Ramos (cell line): ENCODE results near the gene RILPL2.
"Not testable (repeated sequence)": the region's sequence is repeated elsewhere in the genome, so short reads cannot be mapped to it uniquely, and the experiment has no call there.

ENCODE experiments used
- in situ Hi-C: fragments of 300-500 bp; cut with MboI; formaldehyde crosslinking; loops from one replicate; pipeline ENCODE4 v1.14.3; 2022; ENCODE audit warnings: low sequenced_read_pairs; ENCODE audit not compliant: unreplicated experiment

RILPL2 gene

GRCh38 chr12:123452276-123452550 lies 15.7 kb upstream of the RILPL2 start:
- in situ Hi-C loops: not testable (repeated sequence)

DNA sequence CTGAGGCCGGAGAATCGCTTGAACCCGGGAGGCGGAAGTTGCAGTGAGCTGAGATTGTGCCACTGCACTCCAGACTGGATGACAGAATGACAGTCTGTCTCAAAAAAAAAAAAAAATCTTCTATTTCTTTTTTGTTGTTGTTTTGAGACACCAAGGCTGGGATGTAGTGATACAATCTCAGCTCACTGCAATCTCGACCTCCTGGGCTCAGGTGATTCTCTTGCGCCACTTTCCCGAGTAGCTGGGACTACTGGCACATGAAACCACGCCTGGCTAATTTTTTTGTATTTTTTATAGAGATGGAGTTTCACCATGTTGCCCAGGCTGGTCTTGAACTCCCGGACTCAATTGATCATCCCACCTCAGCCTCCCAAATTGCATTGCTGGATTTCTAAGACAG lies 14.2 kb upstream of the RILPL2 start:
- in situ Hi-C loops: no loop called here

DNA sequence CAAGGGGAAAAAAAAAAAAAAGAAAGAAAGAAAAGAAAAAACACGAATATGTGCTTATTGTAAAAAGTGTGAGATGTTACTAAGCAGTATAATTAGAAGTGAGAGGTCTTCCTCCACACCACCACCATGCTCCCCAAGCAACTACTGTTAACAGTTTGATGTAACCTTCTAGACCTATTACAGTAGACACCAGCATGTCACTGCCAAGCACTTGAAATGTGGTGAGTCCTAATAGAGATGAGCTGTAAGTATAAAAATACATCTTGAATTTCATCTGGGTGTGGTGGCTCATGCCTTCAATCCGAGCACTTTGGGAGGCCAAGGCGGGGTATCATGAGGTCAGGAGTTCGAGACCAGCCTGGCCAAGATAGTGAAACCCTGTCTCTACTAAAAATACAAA lies 13.4 kb upstream of the RILPL2 start:
- in situ Hi-C loops: no loop called here

DNA sequence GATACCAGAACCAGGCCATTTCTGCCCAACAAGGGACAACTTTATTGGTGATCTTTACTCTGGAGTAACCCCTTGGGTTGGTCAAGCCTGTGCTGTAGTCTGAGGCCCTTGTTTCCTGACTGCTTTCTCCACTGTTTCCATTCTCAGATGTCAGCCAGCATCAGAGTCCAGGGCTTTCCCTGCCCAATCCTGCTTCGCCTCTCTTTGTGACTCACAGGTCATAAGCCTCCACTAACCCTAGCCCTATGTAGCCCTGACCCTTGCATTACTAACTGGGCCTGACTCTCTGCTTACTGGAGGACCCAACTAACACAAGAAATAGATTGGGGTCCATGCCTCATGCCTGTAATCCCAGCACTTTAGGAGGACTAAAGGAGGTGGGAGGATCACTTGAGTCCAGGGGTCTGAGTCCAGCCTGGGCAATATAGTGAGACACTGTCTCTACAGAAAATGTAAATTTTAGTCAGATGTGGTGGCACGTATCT lies 12.8 kb upstream of the RILPL2 start:
- in situ Hi-C loops: no loop called here

GRCh38 chr12:123446333-123446713 lies 9.8 kb upstream of the RILPL2 start:
- in situ Hi-C loops: no loop called here

DNA sequence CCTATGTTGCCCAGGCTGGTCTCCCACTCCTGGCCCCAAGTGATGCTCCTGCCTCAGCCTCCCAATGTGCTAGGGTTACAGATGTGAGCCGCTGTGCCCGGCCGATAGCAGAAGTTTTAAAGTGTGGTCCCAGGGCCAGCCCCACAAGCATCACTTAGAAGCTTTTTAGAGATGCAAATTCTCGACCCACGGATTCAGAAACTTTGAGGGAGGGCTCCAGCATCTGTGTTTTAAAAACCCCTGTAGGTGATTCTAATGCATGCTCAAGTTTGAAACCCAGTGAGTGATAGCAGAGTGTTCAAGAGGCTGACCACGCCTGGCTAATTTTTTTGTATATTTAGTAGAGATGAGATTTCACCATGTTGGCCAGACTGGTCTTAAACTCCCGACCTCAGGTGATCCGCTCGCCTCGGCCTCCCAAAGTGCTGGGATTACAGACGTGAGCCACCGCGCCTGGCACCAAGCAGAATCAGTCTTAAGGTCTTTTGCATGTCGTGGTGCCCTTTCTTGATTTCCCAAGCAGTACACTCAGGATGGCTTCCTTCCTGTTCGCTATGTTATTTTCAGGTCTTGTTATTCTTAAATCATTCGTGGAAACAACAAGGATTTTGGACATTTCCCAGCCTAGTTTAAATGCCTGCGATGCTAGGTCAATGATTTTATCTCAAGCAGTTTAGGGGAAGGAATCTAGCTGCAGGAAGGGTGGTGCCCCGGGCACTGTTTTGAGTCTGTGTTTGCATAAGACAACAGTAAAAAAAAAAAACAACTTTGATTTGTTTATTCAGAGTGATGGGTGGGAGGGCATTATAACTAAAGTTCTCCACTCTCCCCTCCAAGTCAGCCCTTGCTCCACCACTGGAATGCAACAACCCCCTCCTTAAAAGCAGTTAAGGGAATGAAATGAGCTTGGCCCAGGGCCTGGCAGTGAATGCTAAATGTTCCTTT lies 9.2 kb upstream of the RILPL2 start:
- in situ Hi-C loops: no loop called here

DNA sequence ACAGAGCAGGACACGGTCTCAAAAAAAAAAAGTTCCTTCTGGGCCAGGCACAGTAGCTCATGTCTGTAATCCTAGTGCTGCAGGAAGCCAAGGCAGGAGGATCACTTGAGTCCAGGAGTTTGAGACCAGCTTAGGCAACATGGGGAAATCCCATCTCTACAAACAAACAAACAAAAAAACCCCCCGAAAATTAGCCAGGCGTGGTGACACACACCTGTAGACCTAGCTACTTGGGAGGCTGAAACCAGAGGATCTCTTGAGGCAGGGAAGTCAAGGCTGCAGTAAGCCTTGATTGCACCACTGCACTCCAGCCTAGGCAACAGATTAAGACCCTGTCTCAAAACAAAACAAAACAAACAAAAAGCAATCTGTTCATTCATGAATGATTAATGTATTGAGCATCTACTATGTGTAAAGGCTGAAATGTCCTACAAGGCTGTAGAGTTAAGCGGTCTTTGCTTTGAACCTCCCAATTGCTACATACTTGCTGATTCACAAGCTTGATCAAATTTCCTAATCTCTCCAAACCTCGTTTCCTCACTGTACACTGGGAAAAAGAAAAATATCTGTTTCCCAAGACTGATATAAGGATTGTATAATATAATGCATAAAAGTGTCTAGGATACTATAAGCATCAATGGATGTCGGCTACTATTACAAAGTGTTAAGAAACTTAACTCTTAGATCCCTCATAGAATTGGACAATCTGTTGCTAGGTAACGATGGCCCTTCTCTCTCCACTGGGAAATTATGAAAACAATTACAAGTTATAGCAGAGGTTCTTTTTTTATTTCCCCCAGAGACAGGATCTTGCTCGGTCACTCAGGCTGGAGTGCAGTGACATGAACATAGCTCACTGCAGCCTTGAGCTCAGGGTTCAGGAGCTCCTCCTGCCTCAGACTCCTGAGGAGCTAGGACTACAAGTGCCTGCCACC lies 7.9 kb upstream of the RILPL2 start:
- in situ Hi-C loops: no loop called here

DNA sequence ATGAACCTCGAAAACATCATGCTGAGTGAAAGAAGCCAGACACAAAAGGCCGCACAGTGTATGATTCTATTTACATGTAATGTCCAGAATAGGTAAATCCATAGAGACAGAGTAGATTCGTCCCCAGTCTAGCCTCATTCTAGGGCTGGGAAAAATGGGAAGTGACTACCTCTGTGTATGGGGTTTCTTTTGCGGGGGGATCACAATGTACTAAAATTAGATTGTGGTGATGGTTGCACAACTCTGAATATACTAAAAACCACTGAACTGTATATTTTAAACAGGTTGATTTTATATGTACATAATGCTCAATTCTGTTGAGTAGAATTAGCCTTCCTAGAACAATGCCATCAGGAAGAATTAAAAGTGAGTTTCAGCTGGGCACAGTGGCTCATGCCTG lies 6.3 kb upstream of the RILPL2 start:
- in situ Hi-C loops: no loop called here

- in situ Hi-C loops: no loop called here
These were observed 5.2 kb upstream of the RILPL2 start for GRCh38 chr12:123441523-123442164.

GRCh38 chr12:123435636-123436016 lies 858 bp downstream of the RILPL2 start:
- in situ Hi-C loops: no loop called here

GRCh38 chr12:123433615-123434014 lies 2.9 kb downstream of the RILPL2 start:
- in situ Hi-C loops: no loop called here

DNA sequence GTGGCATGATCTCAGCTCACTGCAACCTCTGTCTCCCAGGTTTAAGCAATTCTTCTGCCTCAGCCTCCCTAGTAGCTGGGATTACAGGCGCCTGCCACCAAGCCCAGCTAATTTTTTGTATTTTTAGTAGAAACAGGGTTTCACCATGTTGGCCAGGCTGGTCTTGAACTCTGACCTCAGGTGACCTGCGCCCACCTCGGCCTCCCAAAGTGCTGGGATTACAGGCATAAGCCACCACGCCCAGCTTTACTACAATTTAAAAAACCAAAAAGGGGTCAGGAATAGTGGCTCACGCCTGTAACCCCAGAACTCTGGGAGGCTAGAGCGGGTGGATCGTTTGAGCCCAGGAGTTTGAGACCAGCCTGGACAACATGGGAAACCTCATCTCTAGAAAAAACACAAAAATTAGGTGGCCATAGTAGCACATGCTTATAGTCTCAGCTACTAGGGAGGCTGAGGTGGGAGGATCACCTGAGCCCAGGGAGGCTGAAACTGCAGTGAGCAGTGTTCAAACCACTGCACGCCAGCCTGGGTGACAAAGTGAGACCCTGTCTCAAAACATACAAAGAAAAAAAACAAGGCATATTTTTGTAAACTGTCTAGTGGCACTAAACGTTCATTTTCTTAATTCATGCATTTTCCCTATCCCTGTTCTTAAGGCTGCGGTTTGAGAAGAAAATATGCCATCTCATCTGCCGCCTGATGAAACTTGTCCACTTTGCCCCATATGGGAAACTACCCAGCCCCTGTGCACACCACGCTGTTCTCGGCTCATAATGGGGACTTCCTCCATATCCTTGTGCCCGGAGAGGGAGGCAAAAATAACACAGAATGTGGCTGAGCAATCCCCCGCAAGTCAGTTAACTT lies 4.3 kb downstream of the RILPL2 start:
- in situ Hi-C loops: not testable (repeated sequence)

DNA sequence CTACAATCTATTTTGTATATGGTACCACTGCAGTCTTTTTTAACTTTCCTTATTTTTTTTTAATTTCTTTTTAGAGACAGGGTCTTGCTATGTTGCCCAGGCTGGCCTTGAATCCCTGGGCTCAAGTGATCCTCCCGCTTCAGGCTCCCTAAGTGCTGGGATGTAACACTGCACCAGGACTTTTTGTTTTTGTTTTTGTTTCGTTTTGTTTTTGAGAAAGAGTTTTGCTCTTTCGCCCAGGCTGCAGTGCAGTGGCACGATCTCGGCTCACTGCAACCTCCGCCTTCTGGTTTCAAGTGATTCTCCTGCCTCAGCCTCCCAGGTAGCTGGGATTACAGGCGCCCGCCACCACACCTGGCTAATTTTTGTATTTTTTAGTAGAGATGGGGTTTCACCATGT lies 7.4 kb downstream of the RILPL2 start:
- in situ Hi-C loops: not testable (repeated sequence)

- in situ Hi-C loops: no loop called here
These were observed 7.9 kb downstream of the RILPL2 start for GRCh38 chr12:123428591-123428990.

GRCh38 chr12:123427036-123427769 lies 9.3 kb downstream of the RILPL2 start:
- in situ Hi-C loops: no loop called here

GRCh38 chr12:123421314-123421713 lies 15.2 kb downstream of the RILPL2 start:
- in situ Hi-C loops: no loop called here

DNA sequence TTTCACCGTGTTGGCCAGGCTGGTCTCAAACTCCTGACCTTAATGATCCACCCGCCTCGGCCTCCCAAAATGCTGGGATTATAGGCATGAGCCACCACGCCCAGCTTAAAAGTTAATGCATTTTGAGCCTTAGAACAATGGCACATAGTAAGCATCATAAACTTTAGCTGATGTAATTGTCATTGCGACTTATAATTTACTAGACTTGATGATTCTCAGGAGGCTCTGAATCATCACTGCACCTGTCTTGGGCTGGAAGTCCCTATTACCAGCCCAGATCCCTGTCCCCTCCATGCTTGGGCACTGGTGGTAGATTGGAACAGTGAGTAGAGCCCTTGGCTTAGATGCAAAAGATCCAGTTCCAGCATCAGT lies 26.5 kb downstream of the RILPL2 start:
- in situ Hi-C loops: no loop called here

GRCh38 chr12:123409284-123410040 lies 27.0 kb downstream of the RILPL2 start:
- in situ Hi-C loops: not testable (repeated sequence)
